Naive thymus-derived CD4-positive, alpha-beta T cell (primary cell): ENCODE data around the gene VAX1. TPM values are rescaled to one million over a fixed set of nuclear protein-coding genes. Genes with fewer than 3 reads are reported as not detected.
"Not testable (repeated sequence)": the region's sequence is repeated elsewhere in the genome, so short reads cannot be mapped to it uniquely, and the experiment has no call there.

Experiments used
- ATAC-seq: fragments of 150-1000 bp; cut with Tn5 transposase; 2 replicates; pipeline ENCODE4 v1.10.0; 2021; ENCODE audit warnings: mild to moderate bottlenecking, moderate library complexity
- CTCF ChIA-PET: fragments of 350-600 bp; sonication (Branson Sonifier 250); formaldehyde crosslinking; loops from one replicate; lab custom pipeline; 2021; ENCODE audit warnings: antibody characterized with exemption; lab: Charles Lee
- POLR2A ChIA-PET: fragments of 350-600 bp; sonication (Branson Sonifier 250); formaldehyde crosslinking; loops from one replicate; lab custom pipeline; 2021; ENCODE audit warnings: antibody characterized with exemption, inconsistent platforms; lab: Charles Lee
- DNase-seq, 9 donors: peaks; one replicate each; pipeline versions ENCODE4 v3.0.0 to v3.0.0-alpha.2; 2020 to 2022; ENCODE audit warnings: mixed read lengths in 1 of 9
- H3K27ac ChIP-seq: one replicate; pipeline ENCODE4 v1.7.0; 2013; ENCODE audit warnings: mild to moderate bottlenecking, low read depth, low read length, moderate library complexity
- H3K27me3 ChIP-seq, 2 donors: one replicate each; pipeline ENCODE4 v1.7.0; 2013; ENCODE audit warnings: low read length in 2 of 2, mild to moderate bottlenecking in 2 of 2, moderate library complexity in 2 of 2; ENCODE audit not compliant: control insufficient read depth in 2 of 2, insufficient read depth in 2 of 2
- H3K36me3 ChIP-seq, 3 experiments: 1 replicate in 2 of 3; 2 replicates in 1 of 3; pipeline ENCODE4 v1.7.0; 2013; ENCODE audit warnings: low read length in 3 of 3, mild to moderate bottlenecking in 3 of 3, moderate library complexity in 1 of 3; ENCODE audit not compliant: insufficient read depth in 3 of 3, control insufficient read depth in 2 of 3
- H3K4me1 ChIP-seq, 2 donors: one replicate each; pipeline ENCODE4 v1.7.0; 2013; ENCODE audit warnings: low read length in 2 of 2, mild to moderate bottlenecking in 2 of 2, moderate library complexity in 1 of 2; ENCODE audit not compliant: control insufficient read depth in 2 of 2, insufficient read depth in 2 of 2
- H3K4me3 ChIP-seq: 2 replicates; pipeline ENCODE4 v1.7.0; 2013; ENCODE audit warnings: mild to moderate bottlenecking, low read length
- H3K9me3 ChIP-seq, 3 experiments: 1 replicate in 2 of 3; 2 replicates in 1 of 3; pipeline ENCODE4 v1.7.0; 2013; ENCODE audit warnings: low read length in 3 of 3; ENCODE audit not compliant: control insufficient read depth in 2 of 3
- H3K27ac Mint-ChIP-seq, 9 donors: one replicate each; pipeline ENCODE4 v1.8.0; 2020 to 2022; ENCODE audit warnings: mixed read lengths in 9 of 9, mild to moderate bottlenecking in 8 of 9, moderate library complexity in 5 of 9, inconsistent platforms in 2 of 9
- H3K27me3 Mint-ChIP-seq, 5 donors: one replicate each; pipeline ENCODE4 v1.8.0; 2021 to 2022; ENCODE audit warnings: mixed read lengths in 5 of 5, mild to moderate bottlenecking in 1 of 5
- H3K36me3 Mint-ChIP-seq, 5 donors: one replicate each; pipeline ENCODE4 v1.8.0; 2020 to 2022; ENCODE audit warnings: mixed read lengths in 5 of 5, mild to moderate bottlenecking in 3 of 5, inconsistent platforms in 1 of 5
- H3K4me1 Mint-ChIP-seq, 7 donors: one replicate each; pipeline ENCODE4 v1.8.0; 2020 to 2022; ENCODE audit warnings: mixed read lengths in 7 of 7, mild to moderate bottlenecking in 3 of 7, inconsistent platforms in 1 of 7
- H3K4me3 Mint-ChIP-seq, 10 donors: one replicate each; pipeline ENCODE4 v1.8.0; 2020 to 2022; ENCODE audit warnings: mild to moderate bottlenecking in 10 of 10, mixed read lengths in 10 of 10, moderate library complexity in 6 of 10, inconsistent platforms in 2 of 10
- H3K9me3 Mint-ChIP-seq, 11 donors: one replicate each; pipeline ENCODE4 v1.8.0; 2020 to 2022; ENCODE audit warnings: mixed read lengths in 11 of 11, mild to moderate bottlenecking in 4 of 11, inconsistent platforms in 1 of 11, moderate library complexity in 1 of 11
- intact Hi-C, 2 donors: fragments of 100-400 bp; cut with micrococcal nuclease; formaldehyde crosslinking; loops; one replicate each; pipeline ENCODE4 v1.15.1; 2023
- polyA plus RNA-seq, 2 donors: library from polyadenylated mRNA; unstranded; fragments of 300-500 nt; fragmentation: Illumina TruSeq; gene quantifications; one replicate each; pipeline ENCODE4 v1.2.3, GENCODE V29; 2021
- total RNA-seq, 6 experiments: library from RNA in 5 of 6; stranded (reverse) in 5 of 6; gene quantifications; 1 replicate in 5 of 6; 2 replicates in 1 of 6; pipeline ENCODE4 v1.2.3 and lab custom pipeline; 2021 to 2026

The VAX1 gene
- total and polyA plus RNA-seq, 7 experiments from 2014 or later: not detected

- ChIA-PET CTCF (no interaction called here), POLR2A (no interaction called here)
- Histone ChIP-seq H3K4me3 (no peak overlapping the region), H3K27me3 (peaks cover 0 to 48% of the 10 kb centered on the region in 2 donors), H3K9me3 (no peaks in the 10 kb centered on the region), H3K36me3 (no peaks in the 10 kb centered on the region), H3K4me1 (peaks cover 0 to 12% of the 10 kb centered on the region in 2 donors), H3K27ac (no peak overlapping the region)
- Mint-ChIP-seq H3K9me3 (peaks cover 0 to 8% (median 0%) of the 10 kb centered on the region in 11 donors), H3K27me3 (peaks cover 79 to 82% (median 81%) of the 10 kb centered on the region in 5 donors), H3K27ac (peak overlapping the region in 1 of 9 donors; percentile 75), H3K36me3 (no peaks in the 10 kb centered on the region), H3K4me3 (peak overlapping the region; percentile 9 to 95 (median 68)), H3K4me1 (peaks cover 9 to 44% (median 37%) of the 10 kb centered on the region in 7 donors)
- intact Hi-C loops: loop anchor here in 1 of 2 donors (2.0 kb wide), 2 partner anchors 32 to 402 kb away; no protein-coding TSS in a partner anchor
- peak in 1 of 9 donors; percentile 26 for DNase-seq
- ATAC-seq: no peak
Observed at GRCh38 chr10:117132751-117133231, 5.3 kb downstream of the VAX1 start.

DNA sequence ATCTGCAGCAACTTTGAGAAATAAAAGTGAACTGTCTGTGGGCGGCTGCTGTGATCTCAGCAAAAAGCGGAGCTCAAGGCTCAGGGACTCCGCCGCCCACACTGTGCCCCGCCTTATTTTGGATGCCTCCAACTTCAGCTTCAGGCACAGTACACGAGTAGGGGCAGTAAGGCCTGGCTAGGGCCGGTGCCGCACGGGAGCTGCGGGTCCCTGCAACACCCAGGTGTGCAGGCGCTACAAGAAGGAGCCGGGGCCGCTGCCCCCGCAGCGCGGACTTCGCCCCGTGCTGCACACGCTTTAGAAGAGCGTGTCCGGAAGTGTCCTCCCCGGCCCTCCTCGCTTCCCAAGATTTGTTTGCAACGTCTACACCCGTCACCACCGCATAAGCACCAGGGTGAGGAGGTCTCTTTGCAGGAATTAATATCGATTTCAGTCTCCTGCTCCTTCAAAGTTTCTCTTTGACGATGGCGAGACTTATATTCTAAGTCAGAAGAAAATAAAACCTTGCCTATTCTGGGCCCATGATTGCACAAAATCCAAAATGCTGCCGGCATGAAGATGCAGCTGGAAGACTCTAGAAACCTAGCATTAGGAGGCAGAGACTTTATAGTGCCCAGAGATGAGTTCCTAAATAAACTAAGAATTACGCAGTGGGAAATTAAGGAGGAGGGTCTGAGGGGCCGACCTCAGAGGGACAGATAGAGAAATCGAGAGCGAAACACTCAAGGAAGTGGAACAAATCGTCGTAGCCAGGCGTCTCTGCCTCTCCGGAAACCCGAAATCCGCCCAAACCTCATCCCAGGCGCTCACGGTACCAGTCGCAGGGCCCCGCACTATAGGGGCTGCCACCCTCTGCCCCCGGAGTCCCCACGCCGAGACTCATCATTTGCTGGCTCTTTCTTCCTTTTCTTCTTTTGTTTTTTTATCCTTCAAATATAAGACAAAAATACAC, 6.4 kb downstream of the VAX1 start:
- Mint-ChIP-seq H3K36me3 (peaks cover 0 to 5% (median 0%) of the 10 kb centered on the region in 5 donors), H3K27ac (peak overlapping the region in 1 of 9 donors; percentile 80), H3K27me3 (peaks cover 76 to 90% (median 87%) of the 10 kb centered on the region in 5 donors), H3K4me1 (peaks cover 9 to 44% (median 37%) of the 10 kb centered on the region in 7 donors), H3K9me3 (peaks cover 0 to 9% (median 1%) of the 10 kb centered on the region in 11 donors), H3K4me3 (peak overlapping the region in 9 of 10 donors; percentile 60 to 95 (median 77))
- intact Hi-C loops: loop anchor here in 1 of 2 donors (2.0 kb wide), 2 partner anchors 33 to 403 kb away; no protein-coding TSS in a partner anchor
- ChIA-PET POLR2A (no interaction called here), CTCF (no interaction called here)
- Histone ChIP-seq H3K36me3 (no peaks in the 10 kb centered on the region), H3K4me1 (peaks cover 0 to 12% of the 10 kb centered on the region in 2 donors), H3K27ac (no peak overlapping the region), H3K4me3 (peak overlapping the region; percentile 33), H3K9me3 (no peaks in the 10 kb centered on the region), H3K27me3 (peaks cover 0 to 52% of the 10 kb centered on the region in 2 donors)
- DNase-seq: no peak
- ATAC-seq: no peak

GRCh38 chr10:117130862-117131375, 7.2 kb downstream of the VAX1 start:
- Mint-ChIP-seq H3K4me1 (peaks cover 9 to 42% (median 37%) of the 10 kb centered on the region in 7 donors), H3K27me3 (peaks cover 69 to 83% (median 82%) of the 10 kb centered on the region in 5 donors), H3K36me3 (peaks cover 0 to 5% (median 0%) of the 10 kb centered on the region in 5 donors), H3K9me3 (peaks cover 0 to 10% (median 1%) of the 10 kb centered on the region in 11 donors), H3K4me3 (peak overlapping the region in 9 of 10 donors; percentile 11 to 95 (median 73)), H3K27ac (no peak overlapping the region)
- H3K4me3 ChIP-seq: no peak overlapping the region
- no peaks in the 10 kb centered on the region for H3K9me3 ChIP-seq
- DNase-seq: no peak
- no peaks in the 10 kb centered on the region for H3K36me3 ChIP-seq
- CTCF ChIA-PET: no interaction called here
- POLR2A ChIA-PET: no interaction called here
- H3K27me3 ChIP-seq: peaks cover 0 to 48% of the 10 kb centered on the region in 2 donors
- intact Hi-C loops: no loop called here
- H3K4me1 ChIP-seq: peaks cover 0 to 12% of the 10 kb centered on the region in 2 donors
- no peak overlapping the region for H3K27ac ChIP-seq
- ATAC-seq: no peak

DNA sequence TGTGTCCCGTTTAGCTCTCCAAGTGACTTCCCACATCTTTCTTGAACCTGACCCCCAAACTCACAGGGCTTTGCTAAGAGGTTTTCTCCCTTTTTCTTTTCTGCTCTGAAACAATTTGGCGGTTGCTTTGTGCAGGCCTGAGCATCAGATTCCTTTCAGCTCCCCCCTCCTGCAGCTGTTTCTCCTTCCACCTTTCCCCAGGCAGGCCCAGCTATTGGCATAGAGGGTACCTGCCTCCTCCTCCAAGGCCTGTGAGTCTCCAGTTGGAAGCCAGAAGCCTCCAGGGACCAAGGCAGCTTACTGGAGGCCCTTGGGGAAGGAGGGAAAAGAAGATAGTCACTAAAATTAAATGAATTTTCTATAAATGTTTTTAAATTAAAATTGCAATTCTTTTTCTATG, 7.7 kb downstream of the VAX1 start:
- H3K27ac Mint-ChIP-seq: no peak overlapping the region
- peaks cover 0 to 44% of the 10 kb centered on the region in 2 donors for H3K27me3 ChIP-seq
- H3K9me3 Mint-ChIP-seq: peaks cover 0 to 10% (median 1%) of the 10 kb centered on the region in 11 donors
- H3K4me1 ChIP-seq: peaks cover 0 to 12% of the 10 kb centered on the region in 2 donors
- no peaks in the 10 kb centered on the region for H3K36me3 ChIP-seq
- H3K4me1 Mint-ChIP-seq: peaks cover 9 to 40% (median 35%) of the 10 kb centered on the region in 7 donors
- ATAC-seq (no peak), DNase-seq (no peak)
- peaks cover 63 to 82% (median 81%) of the 10 kb centered on the region in 5 donors for H3K27me3 Mint-ChIP-seq
- H3K4me3 ChIP-seq: no peak overlapping the region
- intact Hi-C loops: no loop called here
- peaks cover 0 to 5% (median 0%) of the 10 kb centered on the region in 5 donors for H3K36me3 Mint-ChIP-seq
- CTCF ChIA-PET: no interaction called here
- H3K4me3 Mint-ChIP-seq: peak overlapping the region in 3 of 10 donors; percentile 66 to 95 (median 77)
- H3K27ac ChIP-seq: no peak overlapping the region
- no peaks in the 10 kb centered on the region for H3K9me3 ChIP-seq
- POLR2A ChIA-PET: no interaction called here

DNA sequence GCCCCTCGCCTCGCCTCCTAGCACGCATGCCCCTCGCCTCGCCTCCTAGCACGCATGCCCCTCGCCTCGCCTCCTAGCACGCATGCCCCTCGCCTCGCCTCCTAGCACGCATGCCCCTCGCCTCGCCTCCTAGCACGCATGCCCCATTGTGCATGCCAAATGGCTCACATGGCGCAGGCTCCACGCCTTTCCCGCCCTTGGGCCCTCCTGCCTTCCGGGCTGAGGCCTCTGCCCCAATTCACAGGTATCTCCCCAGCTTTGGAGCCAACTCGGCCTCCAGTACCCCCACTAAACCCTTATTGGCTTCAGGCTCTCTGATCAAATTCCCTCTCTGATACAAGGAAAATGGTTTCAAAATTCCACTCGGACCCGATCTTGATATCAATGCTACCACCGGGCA, 11.4 kb downstream of the VAX1 start:
- ATAC-seq, H3K4me3 ChIP-seq, H3K27ac ChIP-seq, H3K36me3 ChIP-seq, H3K9me3 ChIP-seq, H3K4me1 ChIP-seq, CTCF ChIA-PET, H3K4me3 Mint-ChIP-seq, DNase-seq, H3K36me3 Mint-ChIP-seq, H3K9me3 Mint-ChIP-seq, H3K27ac Mint-ChIP-seq, POLR2A ChIA-PET, intact Hi-C loops: not testable (repeated sequence)
- H3K27me3 ChIP-seq: peaks cover 0 to 22% of the 10 kb centered on the region in 2 donors
- Mint-ChIP-seq H3K27me3 (peaks cover 33 to 66% (median 57%) of the 10 kb centered on the region in 5 donors), H3K4me1 (peaks cover 4 to 12% (median 10%) of the 10 kb centered on the region in 7 donors)

GRCh38 chr10:117126034-117126433, 12.0 kb downstream of the VAX1 start:
- intact Hi-C loops: no loop called here
- Mint-ChIP-seq H3K4me3 (no peak overlapping the region), H3K27ac (no peak overlapping the region), H3K36me3 (peaks cover 0 to 5% (median 0%) of the 10 kb centered on the region in 5 donors), H3K4me1 (peaks cover under 1 to 6% (median 5%) of the 10 kb centered on the region in 7 donors), H3K27me3 (peaks cover 27 to 60% (median 52%) of the 10 kb centered on the region in 5 donors), H3K9me3 (peaks cover 0 to 4% (median 0%) of the 10 kb centered on the region in 11 donors)
- ChIA-PET CTCF (no interaction called here), POLR2A (no interaction called here)
- H3K27me3 ChIP-seq: peaks cover 0 to 18% of the 10 kb centered on the region in 2 donors
- no peaks in the 10 kb centered on the region for H3K9me3 ChIP-seq
- no peak for ATAC-seq
- no peak for DNase-seq
- no peak overlapping the region for H3K4me3 ChIP-seq
- no peaks in the 10 kb centered on the region for H3K4me1 ChIP-seq
- H3K27ac ChIP-seq: no peak overlapping the region
- no peaks in the 10 kb centered on the region for H3K36me3 ChIP-seq
